IMR-90 (cell line): ENCODE measurements around the gene KCTD5. TPM values are rescaled to one million over a fixed set of nuclear protein-coding genes. Genes with fewer than 3 reads are reported as not detected.

ENCODE experiments used
- ATAC-seq: fragments of 200-7000 bp; cut with Tn5 transposase; 2 replicates; pipeline ENCODE4 v1.9.1; 2020; ENCODE audit warnings: low read depth, mild to moderate bottlenecking, moderate library complexity
- BruUV-seq: library from RNA; stranded (reverse); fragments of 400-500 nt; replicated peaks from 2 replicates; lab custom pipeline; 2021; lab: Mats Ljungman, UMichigan
- CTCF ChIA-PET: fragments of 300-600 bp; formaldehyde crosslinking; extraction: SDS; loops from one replicate; lab custom pipeline; 2021; ENCODE audit warnings: antibody characterized with exemption; lab: Yijun Ruan, JAX
- POLR2A ChIA-PET: fragments of 300-600 bp; sonication (Branson Sonifier 250); formaldehyde crosslinking; loops from one replicate; lab custom pipeline; 2022; ENCODE audit warnings: antibody characterized with exemption; ENCODE audit not compliant: unreplicated experiment; lab: Charles Lee
- DNase-seq: peaks from one replicate; pipeline ENCODE4 v3.0.0; 2013
- H2AFZ ChIP-seq: replicated peaks from 2 replicates; pipeline ENCODE3; 2013; ENCODE audit warnings: low read length, mild to moderate bottlenecking; ENCODE audit not compliant: poor library complexity
- H2AK5ac ChIP-seq: 2 replicates; pipeline ENCODE4 v1.6.1; 2013; ENCODE audit warnings: low read depth, low read length, inconsistent platforms
- H2AK9ac ChIP-seq: replicated peaks from 2 replicates; pipeline ENCODE3; 2013; ENCODE audit warnings: mild to moderate bottlenecking, low read depth, low read length, moderate library complexity; ENCODE audit not compliant: poor library complexity
- H2BK120ac ChIP-seq: 2 replicates; pipeline ENCODE4 v1.6.1; 2013; ENCODE audit warnings: low read depth, low read length, inconsistent platforms
- H2BK15ac ChIP-seq: 3 replicates; pipeline ENCODE4 v1.6.1; 2013; ENCODE audit warnings: low read depth, low read length, inconsistent platforms
- H2BK20ac ChIP-seq: 2 replicates; pipeline ENCODE4 v1.6.1; 2013; ENCODE audit warnings: low read depth, mild to moderate bottlenecking, inconsistent platforms, low read length, moderate library complexity
- H2BK5ac ChIP-seq: 2 replicates; pipeline ENCODE4 v1.6.1; 2013; ENCODE audit warnings: mild to moderate bottlenecking, low read depth, low read length, inconsistent platforms; ENCODE audit not compliant: poor library complexity, severe bottlenecking
- H3K14ac ChIP-seq: replicated peaks from 2 replicates; pipeline ENCODE4 v1.6.1; 2013; ENCODE audit warnings: low read depth, low read length, inconsistent platforms
- H3K18ac ChIP-seq: 2 replicates; pipeline ENCODE4 v1.6.1; 2013; ENCODE audit warnings: low read depth, low read length, control low read depth
- H3K23ac ChIP-seq: 2 replicates; pipeline ENCODE4 v1.6.1; 2013; ENCODE audit warnings: low read depth, low read length, inconsistent platforms
- H3K27ac ChIP-seq: 2 replicates; pipeline ENCODE4 v1.5.1; 2013; ENCODE audit warnings: mild to moderate bottlenecking, control low read depth, low read length; ENCODE audit not compliant: insufficient read depth
- H3K27me3 ChIP-seq: 2 replicates; pipeline ENCODE4 v1.6.1; 2013; ENCODE audit warnings: low read length; ENCODE audit not compliant: control insufficient read depth, insufficient read depth
- H3K36me3 ChIP-seq: 2 replicates; pipeline ENCODE4 v1.6.1; 2013; ENCODE audit warnings: low read length, mixed read lengths; ENCODE audit not compliant: control insufficient read depth, insufficient read depth
- H3K4ac ChIP-seq: 2 replicates; pipeline ENCODE4 v1.6.1; 2013; ENCODE audit warnings: low read depth, low read length, inconsistent platforms
- H3K4me1 ChIP-seq: 2 replicates; pipeline ENCODE4 v1.6.1; 2013; ENCODE audit warnings: low read length, mixed read lengths; ENCODE audit not compliant: control insufficient read depth, insufficient read depth
- H3K4me2 ChIP-seq: 2 replicates; pipeline ENCODE4 v1.6.1; 2013; ENCODE audit warnings: low read depth, mild to moderate bottlenecking, control low read depth, low read length, moderate library complexity
- H3K4me3 ChIP-seq: 2 replicates; pipeline ENCODE4 v1.5.1; 2013; ENCODE audit warnings: low read depth, mild to moderate bottlenecking, control low read depth, low read length, moderate library complexity; ENCODE audit not compliant: insufficient read depth
- H3K56ac ChIP-seq: 2 replicates; pipeline ENCODE4 v1.6.1; 2013; ENCODE audit warnings: low read length, inconsistent platforms; ENCODE audit not compliant: insufficient read depth; ENCODE audit errors: extremely low read depth
- H3K79me1 ChIP-seq, 2 experiments: 2 replicates each; pipeline ENCODE4 v1.6.1; 2013; ENCODE audit warnings: low read length in 2 of 2, inconsistent platforms in 1 of 2, low read depth in 1 of 2
- H3K9ac ChIP-seq: 2 replicates; pipeline ENCODE4 v1.6.1; 2013; ENCODE audit warnings: low read depth, low read length, control low read depth
- H3K9me1 ChIP-seq: 2 replicates; pipeline ENCODE4 v1.6.1; 2013; ENCODE audit warnings: low read length, inconsistent platforms; ENCODE audit not compliant: insufficient read depth
- H3K9me3 ChIP-seq: 2 replicates; pipeline ENCODE4 v1.6.1; 2013; ENCODE audit warnings: low read length; ENCODE audit not compliant: control insufficient read depth, insufficient read depth
- H4K20me1 ChIP-seq: 2 replicates; pipeline ENCODE4 v1.6.1; 2013; ENCODE audit warnings: low read length, inconsistent platforms; ENCODE audit not compliant: insufficient read depth
- H4K5ac ChIP-seq: 2 replicates; pipeline ENCODE4 v1.6.1; 2013; ENCODE audit warnings: mild to moderate bottlenecking, low read depth, low read length, control low read depth
- H4K8ac ChIP-seq, 2 experiments: 2 replicates each; pipeline ENCODE4 v1.6.1; 2013; ENCODE audit warnings: low read depth in 2 of 2, low read length in 2 of 2, control low read depth in 1 of 2, inconsistent platforms in 1 of 2
- H4K91ac ChIP-seq: 2 replicates; pipeline ENCODE4 v1.6.1; 2013; ENCODE audit warnings: low read depth, low read length, inconsistent platforms; ENCODE audit not compliant: insufficient read depth
- BHLHE40 ChIP-seq: fragments of 150-350 bp; IDR thresholded peaks from 2 replicates; pipeline ENCODE4 v1.6.1; 2016; ENCODE audit warnings: mild to moderate bottlenecking, low read depth, low read length
- CEBPB ChIP-seq: IDR thresholded peaks from 2 replicates; pipeline ENCODE4 v1.6.1; 2012; ENCODE audit warnings: low read depth, low read length, improper control_type of control experiment
- CHD1 ChIP-seq: IDR thresholded peaks from 2 replicates; pipeline ENCODE4 v1.6.1; 2012; ENCODE audit warnings: low read depth, low read length, improper control_type of control experiment
- FOS ChIP-seq: fragments of 150-350 bp; IDR thresholded peaks from 2 replicates; pipeline ENCODE4 v1.6.1; 2016; ENCODE audit warnings: low read depth, low read length
- MAFK ChIP-seq: IDR thresholded peaks from 2 replicates; pipeline ENCODE4 v1.6.1; 2012; ENCODE audit warnings: low read depth, low read length, improper control_type of control experiment
- MAZ ChIP-seq: IDR thresholded peaks from 2 replicates; pipeline ENCODE4 v1.6.1; 2012; ENCODE audit warnings: low read depth, mild to moderate bottlenecking, low read length, improper control_type of control experiment, moderate library complexity, borderline replicate concordance
- RAD21 ChIP-seq: IDR thresholded peaks from 2 replicates; pipeline ENCODE4 v1.6.1; 2012; ENCODE audit warnings: low read length, improper control_type of control experiment
- RFX5 ChIP-seq: IDR thresholded peaks from 2 replicates; pipeline ENCODE4 v1.8.0; 2012; ENCODE audit warnings: low read depth, mild to moderate bottlenecking, low read length, moderate library complexity
- SMC3 ChIP-seq: fragments of 150-350 bp; IDR thresholded peaks from 2 replicates; pipeline ENCODE4 v1.6.1; 2016; ENCODE audit warnings: low read depth, mild to moderate bottlenecking, antibody characterized with exemption, low read length, moderate library complexity
- WGBS, 2 experiments: methylation state at CpG; one replicate each; pipeline versions ENCODE4 v1.1.5 to v1.1.7; 2013; ENCODE audit warnings: missing lambda C conversion rate in 2 of 2; ENCODE audit not compliant: insufficient read length in 1 of 2; ENCODE audit errors: extremely low coverage in 2 of 2; 5-methylcytosine and 5-hydroxymethylcytosine counted together
- dilution Hi-C: fragments of 300-500 bp; cut with HindIII; formaldehyde crosslinking; loops from one replicate; pipeline ENCODE4 v1.14.3; 2018; ENCODE audit warnings: low sequenced_read_pairs; ENCODE audit not compliant: unreplicated experiment
- in situ Hi-C: fragments of 300-500 bp; cut with MboI; formaldehyde crosslinking; loops from 3 replicates; pipeline ENCODE4 v1.14.3; 2019; ENCODE audit warnings: low sequenced_read_pairs, inconsistent platforms, mixed read lengths
- intact Hi-C: fragments of 100-400 bp; cut with micrococcal nuclease; formaldehyde crosslinking; loops from 2 replicates; pipeline ENCODE4 v1.10.0; 2022
- polyA plus RNA-seq, 3 experiments: library from polyadenylated mRNA; depleted of rRNA; stranded (reverse); fragments of >200 nt; gene quantifications; 2 replicates each; pipeline ENCODE4 v1.2.3, GENCODE V29; 2012; ENCODE audit warnings: low replicate concordance in 1 of 3
- total RNA-seq: library from RNA; depleted of rRNA; stranded (reverse); fragments of >200 nt; gene quantifications from 2 replicates; pipeline ENCODE4 v1.2.3, GENCODE V29; 2012
- TF ChIP-seq, protein P1 (sequence below): conservative IDR thresholded peaks from 2 replicates; pipeline ENCODE4 v1.5.1; 2012; ENCODE audit warnings: mild to moderate bottlenecking, low read depth, low read length, improper control_type of control experiment
- TF ChIP-seq, protein P2 (sequence below): fragments of 150-350 bp; IDR thresholded peaks from 2 replicates; pipeline ENCODE4 v1.6.1; 2017; ENCODE audit warnings: mild to moderate bottlenecking, antibody characterized with exemption, low read length, low read depth

Gene KCTD5
- total and polyA plus RNA-seq, 2 of the 4 experiments (the other 2 are of a cell fraction): 17.2 to 56.2 TPM

DNA sequence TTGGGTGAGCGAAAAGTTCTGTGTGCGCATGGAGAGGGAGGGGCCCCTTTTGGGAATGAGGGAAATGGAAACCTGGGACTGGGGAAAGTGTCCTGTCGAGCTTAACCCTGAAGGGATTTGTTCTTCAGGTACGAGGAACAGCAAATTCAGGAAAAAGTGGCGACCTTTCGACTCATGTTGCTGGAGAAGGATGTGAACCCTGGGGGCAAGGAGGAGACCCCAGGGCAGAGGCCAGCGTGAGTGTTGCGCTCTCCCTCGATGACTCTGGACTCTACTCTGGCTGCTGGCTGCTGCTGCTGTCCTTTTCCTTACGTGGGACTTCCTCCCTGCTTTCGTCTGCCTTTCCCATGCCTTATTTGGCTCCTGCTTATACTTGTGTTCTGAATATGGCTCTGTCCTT is 75.0 kb downstream of the KCTD5 start:
- H2AK9ac ChIP-seq: no peak overlapping the region
- peaks cover 14% of the 10 kb centered on the region for H3K9me1 ChIP-seq
- ChIA-PET POLR2A (no interaction called here), CTCF (interaction anchor here (0.7 kb wide), 1 partner anchor 343 kb away, joined by 4 read pairs; no protein-coding TSS in a partner anchor)
- no peak overlapping the region for H2BK20ac ChIP-seq
- TF ChIP-seq CHD1 (no peak), FOS (no peak), MAFK (no peak), MAZ (no peak), CEBPB (no peak), RFX5 (no peak), BHLHE40 (no peak), RAD21 (no peak), SMC3 (no peak)
- TF ChIP-seq, protein P1, sequence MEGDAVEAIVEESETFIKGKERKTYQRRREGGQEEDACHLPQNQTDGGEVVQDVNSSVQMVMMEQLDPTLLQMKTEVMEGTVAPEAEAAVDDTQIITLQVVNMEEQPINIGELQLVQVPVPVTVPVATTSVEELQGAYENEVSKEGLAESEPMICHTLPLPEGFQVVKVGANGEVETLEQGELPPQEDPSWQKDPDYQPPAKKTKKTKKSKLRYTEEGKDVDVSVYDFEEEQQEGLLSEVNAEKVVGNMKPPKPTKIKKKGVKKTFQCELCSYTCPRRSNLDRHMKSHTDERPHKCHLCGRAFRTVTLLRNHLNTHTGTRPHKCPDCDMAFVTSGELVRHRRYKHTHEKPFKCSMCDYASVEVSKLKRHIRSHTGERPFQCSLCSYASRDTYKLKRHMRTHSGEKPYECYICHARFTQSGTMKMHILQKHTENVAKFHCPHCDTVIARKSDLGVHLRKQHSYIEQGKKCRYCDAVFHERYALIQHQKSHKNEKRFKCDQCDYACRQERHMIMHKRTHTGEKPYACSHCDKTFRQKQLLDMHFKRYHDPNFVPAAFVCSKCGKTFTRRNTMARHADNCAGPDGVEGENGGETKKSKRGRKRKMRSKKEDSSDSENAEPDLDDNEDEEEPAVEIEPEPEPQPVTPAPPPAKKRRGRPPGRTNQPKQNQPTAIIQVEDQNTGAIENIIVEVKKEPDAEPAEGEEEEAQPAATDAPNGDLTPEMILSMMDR: no peak
- TF ChIP-seq, protein P2, sequence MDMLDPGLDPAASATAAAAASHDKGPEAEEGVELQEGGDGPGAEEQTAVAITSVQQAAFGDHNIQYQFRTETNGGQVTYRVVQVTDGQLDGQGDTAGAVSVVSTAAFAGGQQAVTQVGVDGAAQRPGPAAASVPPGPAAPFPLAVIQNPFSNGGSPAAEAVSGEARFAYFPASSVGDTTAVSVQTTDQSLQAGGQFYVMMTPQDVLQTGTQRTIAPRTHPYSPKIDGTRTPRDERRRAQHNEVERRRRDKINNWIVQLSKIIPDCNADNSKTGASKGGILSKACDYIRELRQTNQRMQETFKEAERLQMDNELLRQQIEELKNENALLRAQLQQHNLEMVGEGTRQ: no peak
- 0 out of 2 replicates have a peak overlapping the region, but pooled peaks have one; percentile 31 for H3K23ac ChIP-seq
- H3K9ac ChIP-seq: no peak overlapping the region
- H3K14ac ChIP-seq: no peak overlapping the region
- intact Hi-C loops: no loop called here
- no peak overlapping the region for H2BK15ac ChIP-seq
- H3K4ac ChIP-seq: no peak overlapping the region
- dilution Hi-C loops: no loop called here
- WGBS, 2 experiments: 100% methylated on average over 4 of the region's 11 CpGs; no CpG with 5 or more reads in 1 of the 2 experiments
- no peaks in the 10 kb centered on the region; the same call in 1 of the 2 replicates for H3K9me3 ChIP-seq
- no peak overlapping the region for H3K4me2 ChIP-seq
- H3K79me1 ChIP-seq: peaks cover 23 to 74% of the 10 kb centered on the region in 2 experiments
- H4K91ac ChIP-seq: no peak overlapping the region
- no peak overlapping the region for H2AFZ ChIP-seq
- H3K18ac ChIP-seq: no peak overlapping the region
- H2AK5ac ChIP-seq: no peak overlapping the region
- no peak overlapping the region for H3K4me3 ChIP-seq
- no peak overlapping the region for H2BK120ac ChIP-seq
- in situ Hi-C loops: no loop called here
- DNase-seq (no peak), ATAC-seq (no peak)
- no peak overlapping the region for H2BK5ac ChIP-seq
- peaks cover 2% of the 10 kb centered on the region; the same call in 1 of the 2 replicates for H3K4me1 ChIP-seq
- no peak overlapping the region for H3K56ac ChIP-seq
- no peak overlapping the region for H3K27ac ChIP-seq
- BruUV-seq: no TSS peak
- H3K36me3 ChIP-seq: peaks cover 49% of the 10 kb centered on the region
- no peak overlapping the region for H4K8ac ChIP-seq
- peaks cover 78% of the 10 kb centered on the region for H4K20me1 ChIP-seq
- no peak overlapping the region for H4K5ac ChIP-seq
- no peaks in the 10 kb centered on the region for H3K27me3 ChIP-seq
